AG04450 (cell line): ENCODE data around the gene PTCH2. TPM values are rescaled to one million over a fixed set of nuclear protein-coding genes. Genes with fewer than 3 reads are reported as not detected.
A peak's percentile ranks its signal among the peaks of the same experiment; 100 is the strongest.

Experiments
- CTCF ChIA-PET: fragments of 300-600, 350-600 bp; formaldehyde crosslinking; extraction: SDS; loops from one replicate; lab custom pipeline; 2022; ENCODE audit warnings: antibody characterized with exemption, inconsistent platforms; lab: Charles Lee
- POLR2A ChIA-PET: fragments of 350-600 bp; formaldehyde crosslinking; extraction: SDS; loops from one replicate; lab custom pipeline; 2021; ENCODE audit warnings: antibody characterized with exemption, inconsistent platforms; lab: Yijun Ruan, JAX
- DNase-seq: peaks from one replicate; pipeline ENCODE4 v3.0.0-alpha.2; 2011; ENCODE audit warnings: low read depth, low spot score
- H3K27ac ChIP-seq: one replicate; pipeline ENCODE4 v1.5.1; 2012; ENCODE audit warnings: low read depth, low read length, control low read depth
- H3K27me3 ChIP-seq: one replicate; pipeline ENCODE4 v1.6.0; 2012; ENCODE audit warnings: low read length; ENCODE audit not compliant: control insufficient read depth, insufficient read depth
- H3K4me3 ChIP-seq: 2 replicates; pipeline ENCODE4 v1.5.1; 2011; ENCODE audit warnings: mild to moderate bottlenecking, low read depth, low read length, control low read depth
- H3K9me3 ChIP-seq: 2 replicates; pipeline ENCODE4 v1.5.1; 2012; ENCODE audit warnings: low read length; ENCODE audit not compliant: control insufficient read depth, insufficient read depth
- polyA minus RNA-seq: library from RNA; depleted of rRNA, polyadenylated mRNA; stranded (reverse); fragments of >200 nt; gene quantifications from 2 replicates; pipeline ENCODE4 v1.2.3, GENCODE V29; 2011; rRNA and poly(A)+ RNA removed
- polyA plus RNA-seq: library from polyadenylated mRNA; depleted of rRNA; stranded (reverse); fragments of >200 nt; gene quantifications from 2 replicates; pipeline ENCODE4 v1.2.3, GENCODE V29; 2011; rRNA removed
- TF ChIP-seq, protein P1 (sequence below): IDR thresholded peaks from 2 replicates; pipeline ENCODE4 v1.5.1; 2011; ENCODE audit warnings: low read depth, low read length, control low read depth, inconsistent platforms

Gene PTCH2, protein sequence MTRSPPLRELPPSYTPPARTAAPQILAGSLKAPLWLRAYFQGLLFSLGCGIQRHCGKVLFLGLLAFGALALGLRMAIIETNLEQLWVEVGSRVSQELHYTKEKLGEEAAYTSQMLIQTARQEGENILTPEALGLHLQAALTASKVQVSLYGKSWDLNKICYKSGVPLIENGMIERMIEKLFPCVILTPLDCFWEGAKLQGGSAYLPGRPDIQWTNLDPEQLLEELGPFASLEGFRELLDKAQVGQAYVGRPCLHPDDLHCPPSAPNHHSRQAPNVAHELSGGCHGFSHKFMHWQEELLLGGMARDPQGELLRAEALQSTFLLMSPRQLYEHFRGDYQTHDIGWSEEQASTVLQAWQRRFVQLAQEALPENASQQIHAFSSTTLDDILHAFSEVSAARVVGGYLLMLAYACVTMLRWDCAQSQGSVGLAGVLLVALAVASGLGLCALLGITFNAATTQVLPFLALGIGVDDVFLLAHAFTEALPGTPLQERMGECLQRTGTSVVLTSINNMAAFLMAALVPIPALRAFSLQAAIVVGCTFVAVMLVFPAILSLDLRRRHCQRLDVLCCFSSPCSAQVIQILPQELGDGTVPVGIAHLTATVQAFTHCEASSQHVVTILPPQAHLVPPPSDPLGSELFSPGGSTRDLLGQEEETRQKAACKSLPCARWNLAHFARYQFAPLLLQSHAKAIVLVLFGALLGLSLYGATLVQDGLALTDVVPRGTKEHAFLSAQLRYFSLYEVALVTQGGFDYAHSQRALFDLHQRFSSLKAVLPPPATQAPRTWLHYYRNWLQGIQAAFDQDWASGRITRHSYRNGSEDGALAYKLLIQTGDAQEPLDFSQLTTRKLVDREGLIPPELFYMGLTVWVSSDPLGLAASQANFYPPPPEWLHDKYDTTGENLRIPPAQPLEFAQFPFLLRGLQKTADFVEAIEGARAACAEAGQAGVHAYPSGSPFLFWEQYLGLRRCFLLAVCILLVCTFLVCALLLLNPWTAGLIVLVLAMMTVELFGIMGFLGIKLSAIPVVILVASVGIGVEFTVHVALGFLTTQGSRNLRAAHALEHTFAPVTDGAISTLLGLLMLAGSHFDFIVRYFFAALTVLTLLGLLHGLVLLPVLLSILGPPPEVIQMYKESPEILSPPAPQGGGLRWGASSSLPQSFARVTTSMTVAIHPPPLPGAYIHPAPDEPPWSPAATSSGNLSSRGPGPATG
- polyA plus RNA-seq (0.20 and 0.36 TPM in 2 replicates), polyA minus RNA-seq (0.43 and 0.69 TPM in 2 replicates)

DNA sequence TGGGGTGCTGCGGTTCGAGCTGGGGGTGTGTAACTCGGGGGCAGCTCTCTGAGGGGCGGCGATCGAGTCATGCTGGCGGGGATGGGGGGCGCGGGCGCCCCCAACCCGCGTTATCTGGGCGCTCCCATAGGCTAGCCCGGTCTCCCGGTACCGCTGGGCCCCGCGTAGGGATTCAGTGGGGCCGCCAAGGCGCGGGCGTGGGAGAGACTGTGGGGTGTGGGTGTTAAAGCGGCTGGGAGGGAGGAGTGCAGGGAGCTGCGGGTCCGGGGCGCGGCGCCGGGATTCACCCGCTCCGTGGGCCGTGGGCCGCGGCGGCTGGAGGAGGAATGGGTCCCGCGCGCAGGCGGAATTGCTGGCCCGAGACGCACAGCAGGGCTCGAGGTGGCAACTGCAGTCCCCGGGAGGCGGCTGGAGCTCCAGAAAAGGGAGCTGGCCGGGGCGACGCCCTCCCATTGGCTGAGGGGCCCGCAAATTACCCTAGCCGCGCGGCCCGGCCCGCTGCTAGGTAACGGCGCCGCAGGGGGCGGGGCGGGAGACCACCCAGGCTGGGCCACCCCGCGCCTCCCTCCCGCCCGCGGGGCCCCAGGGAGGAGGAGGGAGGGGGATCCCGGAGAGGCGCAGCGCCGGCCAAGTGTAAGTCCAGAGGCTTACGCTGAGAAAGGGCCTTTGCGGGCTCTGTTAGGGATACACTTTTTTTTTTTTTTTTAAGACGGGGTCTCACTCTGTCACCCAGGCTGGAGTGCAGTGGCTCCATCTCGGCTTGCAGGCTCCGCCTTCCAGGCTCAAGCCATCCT lies at the start of gene PTCH2:
Gene PTCH2, minus strand, starts transcription at position 392 of the 794 bp plus-strand sequence. Its CDS starts 321 bp downstream, at position 71.
- TF ChIP-seq, protein P1, sequence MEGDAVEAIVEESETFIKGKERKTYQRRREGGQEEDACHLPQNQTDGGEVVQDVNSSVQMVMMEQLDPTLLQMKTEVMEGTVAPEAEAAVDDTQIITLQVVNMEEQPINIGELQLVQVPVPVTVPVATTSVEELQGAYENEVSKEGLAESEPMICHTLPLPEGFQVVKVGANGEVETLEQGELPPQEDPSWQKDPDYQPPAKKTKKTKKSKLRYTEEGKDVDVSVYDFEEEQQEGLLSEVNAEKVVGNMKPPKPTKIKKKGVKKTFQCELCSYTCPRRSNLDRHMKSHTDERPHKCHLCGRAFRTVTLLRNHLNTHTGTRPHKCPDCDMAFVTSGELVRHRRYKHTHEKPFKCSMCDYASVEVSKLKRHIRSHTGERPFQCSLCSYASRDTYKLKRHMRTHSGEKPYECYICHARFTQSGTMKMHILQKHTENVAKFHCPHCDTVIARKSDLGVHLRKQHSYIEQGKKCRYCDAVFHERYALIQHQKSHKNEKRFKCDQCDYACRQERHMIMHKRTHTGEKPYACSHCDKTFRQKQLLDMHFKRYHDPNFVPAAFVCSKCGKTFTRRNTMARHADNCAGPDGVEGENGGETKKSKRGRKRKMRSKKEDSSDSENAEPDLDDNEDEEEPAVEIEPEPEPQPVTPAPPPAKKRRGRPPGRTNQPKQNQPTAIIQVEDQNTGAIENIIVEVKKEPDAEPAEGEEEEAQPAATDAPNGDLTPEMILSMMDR, result no peak
- H3K27ac ChIP-seq, result no peak within 1 kb of the TSS
- ChIA-PET CTCF (interaction anchor here (0.6 to 1.9 kb wide), 4 partner anchors 12 to 1668 kb away, joined by 3 to 12 read pairs (median 5); partner anchors contain the start of gene EIF2B3), POLR2A (interaction anchor here (0.6 to 1.1 kb wide), 8 partner anchors 16 to 505 kb away, joined by 3 to 5 read pairs (median 3); partner anchors contain the start of genes BTBD19, EIF2B3, HECTD3 and UROD)
- H3K27me3 ChIP-seq, result no peaks in the 10 kb centered on the region
- H3K9me3 ChIP-seq, result no peaks in the 10 kb centered on the region
- H3K4me3 ChIP-seq, result peak within 1 kb of the TSS; percentile 64
- peak; percentile 20 for DNase-seq

DNA sequence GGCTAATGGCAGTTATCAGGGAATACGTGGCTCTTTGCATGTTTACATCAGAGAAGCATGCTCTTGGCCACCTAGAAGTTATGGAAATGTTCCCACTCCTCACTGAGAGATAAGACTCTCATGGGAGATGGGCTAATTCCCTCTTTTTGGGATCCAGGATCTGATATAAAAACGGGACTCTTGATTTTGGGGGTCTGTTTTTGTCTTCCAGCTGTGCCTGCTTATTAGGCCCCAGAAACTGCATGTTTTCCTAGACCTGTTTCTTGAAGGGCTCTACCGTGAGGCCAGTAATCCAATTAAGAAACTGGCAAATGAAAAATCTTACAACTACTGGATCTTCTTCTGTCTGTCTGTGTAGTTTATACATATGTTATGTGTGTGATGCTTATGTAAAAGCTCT lies 47.0 kb upstream of the PTCH2 start:
- no peak overlapping the region for H3K4me3 ChIP-seq
- ChIA-PET POLR2A (no interaction called here), CTCF (interaction anchor here (1.4 kb wide), 1 partner anchor 125 kb away, joined by 4 read pairs; no protein-coding TSS in a partner anchor)
- TF ChIP-seq, protein P1, result no peak
- H3K9me3 ChIP-seq, result peaks cover 27% of the 10 kb centered on the region
- H3K27ac ChIP-seq, result no peak overlapping the region
- DNase-seq, result no peak
- H3K27me3 ChIP-seq, result no peaks in the 10 kb centered on the region

DNA sequence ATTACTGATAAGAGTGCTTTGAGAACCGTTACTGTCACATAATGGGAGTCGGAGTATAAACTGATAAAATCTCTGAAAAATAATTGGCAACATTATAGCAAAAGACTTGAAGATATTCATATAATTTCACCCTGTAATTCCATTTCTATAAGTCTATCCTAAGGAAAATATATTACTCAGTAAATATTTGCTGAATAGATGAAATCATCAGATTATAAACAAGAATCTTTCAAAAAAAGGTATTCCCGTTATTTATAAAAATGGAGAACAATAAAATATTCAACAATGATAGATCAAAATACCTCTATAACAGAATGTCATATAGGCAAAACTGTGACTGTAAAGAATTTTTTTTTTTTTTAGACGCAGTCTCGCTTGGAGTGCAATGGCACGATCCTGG lies 42.4 kb upstream of the PTCH2 start:
- TF ChIP-seq, protein P1, result no peak
- POLR2A ChIA-PET, result no interaction called here

DNA sequence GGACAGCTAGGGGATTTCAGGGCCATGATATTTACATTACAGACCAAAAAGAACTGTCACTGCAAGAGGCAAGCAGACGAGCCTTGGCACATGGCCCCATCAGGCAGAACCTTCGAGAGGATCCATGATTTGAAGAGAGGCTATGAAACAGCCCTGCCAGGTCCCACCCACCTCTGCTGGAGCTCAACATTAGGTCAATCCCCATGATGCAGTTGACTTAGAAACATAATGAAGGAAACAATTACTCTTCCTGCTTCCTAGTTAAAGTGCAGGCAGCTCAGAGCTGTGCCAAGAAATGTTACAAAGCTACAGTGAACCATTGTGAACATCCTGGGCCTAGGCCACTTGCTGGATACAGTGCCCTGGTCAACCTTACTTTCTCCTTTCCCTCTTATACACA lies 41.7 kb upstream of the PTCH2 start:
- H3K9me3 ChIP-seq, result peaks cover 20% of the 10 kb centered on the region
- no peak overlapping the region for H3K27ac ChIP-seq
- ChIA-PET CTCF (interaction anchor here (0.6 kb wide), 1 partner anchor 153 kb away, joined by 4 read pairs; no protein-coding TSS in a partner anchor), POLR2A (no interaction called here)
- no peak for DNase-seq
- no peak overlapping the region for H3K4me3 ChIP-seq
- TF ChIP-seq, protein P1, result no peak
- no peaks in the 10 kb centered on the region for H3K27me3 ChIP-seq

More for the DNA sequence above, 42.4 kb upstream of the PTCH2 start:
- CTCF ChIA-PET, result interaction anchor here (0.6 kb wide), 1 partner anchor 154 kb away, joined by 4 read pairs; no protein-coding TSS in a partner anchor
- no peak for DNase-seq
- no peaks in the 10 kb centered on the region for H3K27me3 ChIP-seq
- no peak overlapping the region for H3K4me3 ChIP-seq
- H3K27ac ChIP-seq, result no peak overlapping the region
- peaks cover 24% of the 10 kb centered on the region for H3K9me3 ChIP-seq
